ENCODE measurements around the gene IRX6.

IRX6 gene

DNA sequence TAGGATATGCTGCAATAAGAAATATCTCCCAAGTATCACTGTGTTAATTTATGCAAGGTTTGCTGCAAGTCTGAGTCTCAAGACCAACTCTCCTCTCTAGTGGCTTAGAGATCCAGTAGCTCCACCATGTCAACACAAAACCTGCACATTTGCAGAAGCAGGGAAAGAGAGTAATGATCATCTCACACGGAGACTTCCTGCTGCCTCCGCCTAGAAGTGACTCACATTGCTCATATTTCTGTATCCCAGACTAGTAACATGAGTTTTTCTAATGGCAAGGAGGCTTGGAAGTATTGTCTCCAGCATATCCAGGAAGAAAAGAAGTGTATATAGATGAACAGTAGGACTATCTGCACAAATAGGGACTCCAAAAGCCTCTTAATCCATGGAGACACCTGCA is 15.0 kb upstream of the IRX6 start:
- no peak overlapping the region for H3K4me3 ChIP-seq (ENCODE audit: low read length)
- TF ChIP-seq, protein P1, sequence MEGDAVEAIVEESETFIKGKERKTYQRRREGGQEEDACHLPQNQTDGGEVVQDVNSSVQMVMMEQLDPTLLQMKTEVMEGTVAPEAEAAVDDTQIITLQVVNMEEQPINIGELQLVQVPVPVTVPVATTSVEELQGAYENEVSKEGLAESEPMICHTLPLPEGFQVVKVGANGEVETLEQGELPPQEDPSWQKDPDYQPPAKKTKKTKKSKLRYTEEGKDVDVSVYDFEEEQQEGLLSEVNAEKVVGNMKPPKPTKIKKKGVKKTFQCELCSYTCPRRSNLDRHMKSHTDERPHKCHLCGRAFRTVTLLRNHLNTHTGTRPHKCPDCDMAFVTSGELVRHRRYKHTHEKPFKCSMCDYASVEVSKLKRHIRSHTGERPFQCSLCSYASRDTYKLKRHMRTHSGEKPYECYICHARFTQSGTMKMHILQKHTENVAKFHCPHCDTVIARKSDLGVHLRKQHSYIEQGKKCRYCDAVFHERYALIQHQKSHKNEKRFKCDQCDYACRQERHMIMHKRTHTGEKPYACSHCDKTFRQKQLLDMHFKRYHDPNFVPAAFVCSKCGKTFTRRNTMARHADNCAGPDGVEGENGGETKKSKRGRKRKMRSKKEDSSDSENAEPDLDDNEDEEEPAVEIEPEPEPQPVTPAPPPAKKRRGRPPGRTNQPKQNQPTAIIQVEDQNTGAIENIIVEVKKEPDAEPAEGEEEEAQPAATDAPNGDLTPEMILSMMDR (conservative IDR thresholded peaks at IDR 0.05; ENCODE audit: low read depth, low read length) = no peak
- no peak for DNase-seq (ENCODE audit: low read depth)

DNA sequence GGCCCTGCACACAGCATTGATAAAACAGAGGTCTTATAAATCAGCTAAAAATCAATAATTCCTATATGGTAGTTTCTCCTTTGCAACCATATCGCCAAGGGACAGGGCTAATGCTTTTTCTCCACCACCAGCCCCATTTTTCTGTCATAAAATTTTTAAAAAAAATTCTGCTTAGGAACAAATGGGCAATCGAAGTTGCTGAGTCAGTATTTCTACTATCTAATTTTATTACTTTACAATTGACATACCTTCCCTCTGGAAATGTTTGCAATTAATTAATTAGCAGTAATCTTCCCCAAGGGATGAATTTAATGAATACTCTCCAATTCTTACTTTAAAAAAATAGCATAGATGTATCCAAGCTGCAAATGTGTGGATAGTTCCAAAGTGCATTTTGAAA is 1.7 kb upstream of the IRX6 start:
- H3K4me3 ChIP-seq (ENCODE audit: low read length) = no peak overlapping the region
- no peak for DNase-seq (ENCODE audit: low read depth)
- TF ChIP-seq, protein P1 (conservative IDR thresholded peaks at IDR 0.05; ENCODE audit: low read depth, low read length) = no peak

DNA sequence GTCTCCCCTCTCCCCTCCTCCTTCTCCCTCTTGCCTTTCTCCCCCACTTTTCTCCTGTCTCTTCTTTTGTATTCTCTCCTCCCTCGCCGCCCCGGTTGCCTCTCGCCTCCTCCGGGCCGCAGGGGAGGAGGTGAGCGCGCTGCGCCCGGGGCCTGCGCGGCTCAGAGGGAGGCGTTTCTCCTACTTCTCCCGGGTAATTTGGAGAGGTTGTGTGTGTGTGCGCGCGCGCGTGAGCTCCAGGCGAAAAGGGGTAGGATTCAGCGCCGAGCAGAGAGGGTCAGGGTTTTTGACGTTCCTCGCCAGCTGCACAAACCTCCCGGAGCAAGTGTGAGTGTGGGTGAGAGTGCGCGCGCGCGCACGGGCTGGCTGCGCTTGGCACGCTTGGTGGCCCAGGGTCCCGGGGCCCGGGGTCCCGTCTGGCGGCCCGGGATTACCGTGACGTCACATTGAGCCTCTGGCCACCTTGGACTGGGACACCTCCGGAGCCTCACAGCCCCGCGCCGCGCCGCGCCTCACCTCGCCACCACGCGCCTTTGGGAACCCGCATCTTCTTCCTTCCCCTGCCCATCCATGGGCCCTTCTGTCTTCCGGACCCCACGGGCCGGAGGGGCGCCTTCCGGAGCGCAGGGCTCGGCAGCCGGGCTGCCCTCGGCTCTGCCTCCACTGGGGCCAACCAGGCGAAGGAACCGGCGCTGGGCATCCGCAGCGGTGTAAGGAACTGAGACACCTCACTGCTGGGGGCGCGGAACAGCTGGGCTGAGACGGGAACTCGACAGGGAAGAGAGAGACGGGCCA is 479 bp downstream of the IRX6 start:
- TF ChIP-seq, protein P1 (conservative IDR thresholded peaks at IDR 0.05; ENCODE audit: low read depth, low read length) = no peak
- no peak for DNase-seq (ENCODE audit: low read depth)
- H3K4me3 ChIP-seq (ENCODE audit: low read length) = no peak overlapping the region

DNA sequence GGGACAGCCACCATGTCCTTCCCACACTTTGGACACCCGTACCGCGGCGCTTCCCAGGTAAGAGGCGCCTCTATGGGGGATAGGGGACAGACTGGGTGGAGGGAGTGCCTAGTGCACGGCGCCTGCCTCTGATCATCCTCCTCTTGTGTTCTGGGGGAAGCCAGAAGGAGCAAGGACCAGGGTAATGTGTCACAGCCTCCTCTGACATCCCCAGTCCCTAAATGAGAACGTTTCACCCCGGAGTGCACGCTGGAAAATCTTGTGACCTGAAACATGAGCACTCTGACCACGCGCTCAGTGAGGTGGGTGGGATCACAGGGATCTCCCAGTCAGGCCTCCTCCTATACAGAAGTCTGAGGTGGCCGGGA is 1.1 kb downstream of the IRX6 start:
- TF ChIP-seq, protein P1 (conservative IDR thresholded peaks at IDR 0.05; ENCODE audit: low read depth, low read length) = no peak
- no peak for DNase-seq (ENCODE audit: low read depth)
- H3K4me3 ChIP-seq (ENCODE audit: low read length) = no peak overlapping the region

DNA sequence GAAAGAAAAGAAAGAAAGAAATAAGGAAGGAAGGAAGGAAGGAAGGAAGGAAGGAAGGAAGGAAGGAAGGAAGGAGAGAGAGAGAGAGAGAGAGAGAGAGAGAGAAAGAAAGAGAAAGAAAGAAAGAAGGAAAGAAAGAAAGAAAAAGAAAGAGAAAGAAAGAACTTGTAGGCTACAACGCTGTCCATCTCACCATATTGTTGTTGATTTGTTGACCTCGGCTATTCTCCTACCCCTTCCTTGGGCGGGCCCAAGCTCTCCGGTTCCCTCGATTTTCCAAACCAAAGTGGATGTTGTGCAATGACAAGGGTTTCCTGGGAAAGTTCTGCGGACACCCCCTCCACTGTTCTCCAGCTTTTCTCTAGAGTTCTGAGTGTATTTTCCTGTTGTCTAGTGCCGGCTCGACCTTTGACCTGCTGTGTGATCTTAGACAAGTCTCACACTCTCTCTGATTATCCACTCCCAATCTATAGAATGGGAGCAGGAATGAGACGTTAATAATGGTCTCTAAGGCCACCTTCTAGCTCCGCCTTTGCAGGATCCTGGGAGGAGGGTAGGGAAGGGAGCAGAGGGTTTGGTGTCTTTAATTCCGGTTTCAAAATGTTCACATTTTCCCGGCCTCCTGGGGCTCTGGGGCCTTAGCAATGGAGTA is 1.6 kb downstream of the IRX6 start:
- no peak overlapping the region for H3K4me3 ChIP-seq (ENCODE audit: low read length)
- TF ChIP-seq, protein P1 (conservative IDR thresholded peaks at IDR 0.05; ENCODE audit: low read depth, low read length) = no peak
- DNase-seq (ENCODE audit: low read depth) = no peak

DNA sequence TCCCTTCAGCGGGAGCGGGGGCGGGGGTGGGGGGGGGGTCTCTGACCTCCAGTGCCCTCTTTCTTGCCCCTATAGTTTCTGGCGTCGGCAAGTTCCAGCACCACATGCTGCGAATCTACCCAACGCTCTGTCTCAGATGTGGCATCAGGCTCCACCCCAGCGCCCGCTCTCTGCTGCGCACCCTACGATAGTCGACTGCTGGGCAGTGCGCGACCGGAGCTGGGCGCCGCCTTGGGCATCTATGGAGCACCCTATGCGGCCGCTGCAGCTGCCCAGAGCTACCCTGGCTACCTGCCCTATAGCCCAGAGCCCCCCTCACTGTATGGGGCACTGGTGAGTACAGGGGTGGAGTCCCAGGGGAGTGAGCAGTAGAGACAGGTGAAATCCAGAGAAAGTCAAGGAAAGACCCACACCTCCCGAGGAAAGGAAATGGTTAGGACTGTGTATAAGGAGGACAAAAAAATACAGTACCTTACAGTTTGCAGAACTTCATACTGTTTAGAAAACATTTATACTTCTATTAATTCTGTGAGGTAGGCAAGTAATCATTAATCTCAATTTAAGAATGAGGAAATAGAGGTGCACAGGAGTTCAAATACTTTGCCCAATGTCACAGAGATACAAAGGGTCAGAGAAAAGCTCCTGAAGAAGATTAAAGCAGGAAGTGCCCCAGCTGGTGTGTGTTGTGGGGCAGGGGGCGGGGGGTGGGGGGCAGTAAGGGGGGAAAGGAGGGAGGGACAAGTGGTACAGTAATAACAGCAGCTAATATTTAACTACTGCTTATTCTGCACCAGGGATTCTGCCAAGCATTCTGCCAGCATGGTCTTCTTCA is 2.5 kb downstream of the IRX6 start:
- H3K4me3 ChIP-seq (ENCODE audit: low read length) = no peak overlapping the region
- DNase-seq (ENCODE audit: low read depth) = no peak
- TF ChIP-seq, protein P1 (conservative IDR thresholded peaks at IDR 0.05; ENCODE audit: low read depth, low read length) = no peak
